Ovary (tissue), 3 donors: ENCODE results near the gene COL24A1.

ENCODE experiments used
- CTCF ChIP-seq, 3 donors: fragments of 450-650 bp in 2 of 3; fragments of 200-600 bp in 1 of 3; IDR thresholded peaks; one replicate each; pipeline versions ENCODE4 v1.5.1 to v1.8.0; 2016 to 2022; ENCODE audit warnings: antibody characterized with exemption in 3 of 3, mild to moderate bottlenecking in 1 of 3
- POLR2A ChIP-seq: fragments of 450-650 bp; IDR thresholded peaks from one replicate; pipeline ENCODE4 v1.6.1; 2017; ENCODE audit warnings: antibody characterized with exemption, mild to moderate bottlenecking, moderate library complexity
- donor health status: DM: no; HTN: no; CAD: no.

- TF ChIP-seq CTCF (IDR thresholded peaks at IDR 0.05): no peak
- TF ChIP-seq POLR2A: no peak
Observed at GRCh38 chr1:86150553-86151055, 6.0 kb downstream of the COL24A1 start.
